Measurements from ENCODE around the gene CYTH2. TPM values are rescaled to one million over a fixed set of nuclear protein-coding genes. Genes with fewer than 3 reads are reported as not detected.
A peak's percentile ranks its signal among the peaks of the same experiment; 100 is the strongest.

CYTH2 gene
- total RNA-seq, 1 experiment from 2014 or later, result 103 TPM

DNA sequence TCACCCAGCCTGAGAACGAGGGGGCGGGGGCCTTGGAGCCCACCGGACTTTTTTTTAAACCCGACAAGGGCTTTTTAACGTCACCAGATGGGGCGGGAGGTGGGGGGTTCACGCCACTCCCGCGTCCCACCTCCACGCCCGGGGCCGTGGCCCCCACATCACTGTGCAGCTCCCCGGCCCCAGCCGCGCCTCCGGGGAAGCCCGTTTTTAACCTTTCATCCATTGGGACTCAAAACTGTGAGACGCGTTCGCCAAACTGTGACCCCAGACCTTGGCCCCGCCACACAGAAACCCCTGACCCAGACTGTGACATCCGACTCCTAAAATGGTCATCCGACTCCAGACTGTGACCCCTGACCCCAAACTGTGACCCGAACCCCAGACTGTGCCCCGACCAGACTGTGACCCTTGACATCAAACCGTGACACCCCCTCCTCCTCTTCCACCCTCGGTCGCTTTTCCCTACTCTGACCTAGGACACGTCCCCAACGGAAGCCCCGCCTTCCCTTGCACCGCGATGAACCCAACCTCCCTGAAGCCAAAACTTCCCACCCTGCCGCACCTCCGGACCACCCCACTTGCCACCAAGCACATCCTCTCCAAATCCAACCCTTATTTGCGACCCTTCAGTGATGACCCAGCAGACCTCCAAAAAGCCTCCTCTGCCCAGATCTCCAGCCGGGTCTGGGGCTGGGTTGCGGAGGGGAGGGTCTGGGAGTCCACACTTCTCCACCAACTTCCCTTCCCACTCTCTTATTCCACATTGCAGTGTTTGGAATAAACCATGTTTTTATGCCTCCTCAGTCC, 24.8 kb upstream of the CYTH2 start:
- Histone ChIP-seq H3K27ac (ENCODE audit: insufficient read length, low read depth, low read length) (no peak overlapping the region), H3K4ac (ENCODE audit: low read depth, low read length) (no peak overlapping the region), H3K23ac (ENCODE audit: insufficient read length, low read depth, low read length) (no peak overlapping the region), H2AK5ac (ENCODE audit: insufficient read length, low read length) (no peak overlapping the region), H2BK5ac (ENCODE audit: insufficient read length, low read length) (no peak overlapping the region), H3K4me2 (ENCODE audit: insufficient read depth, insufficient read length, low read length) (no peak overlapping the region), H3K18ac (ENCODE audit: insufficient read length, low read depth, low read length) (no peak overlapping the region), H2BK12ac (ENCODE audit: insufficient read length, low read depth, low read length) (no peak overlapping the region), H3K9me3 (ENCODE audit: control insufficient read depth, low read depth, low read length) (no peaks in the 10 kb centered on the region), H4K20me1 (ENCODE audit: control insufficient read depth, insufficient read depth, insufficient read length) (no peaks in the 10 kb centered on the region), H4K5ac (ENCODE audit: insufficient read length, low read depth, low read length) (no peak overlapping the region), H3K79me2 (ENCODE audit: insufficient read depth, low read length) (0 out of 2 replicates have a peak, but pooled peaks cover 2% of the 10 kb centered on the region), H3K23me2 (ENCODE audit: insufficient read length, low read depth, low read length, poor library complexity, severe bottlenecking) (peaks cover 8% of the 10 kb centered on the region), H3K14ac (ENCODE audit: insufficient read depth, low read length) (no peak overlapping the region), H3T11ph (ENCODE audit: low read length) (no peak overlapping the region), H2BK15ac (ENCODE audit: low read depth, low read length) (no peak overlapping the region), H4K8ac (replicated peaks; ENCODE audit: insufficient read length, low read depth, low read length) (no peak overlapping the region), H4K91ac (ENCODE audit: insufficient read length, low read depth, low read length) (no peak overlapping the region), H2BK120ac (ENCODE audit: low read depth, low read length, poor library complexity, severe bottlenecking) (no peak overlapping the region), H3K4me1 (ENCODE audit: insufficient read depth, low read length) (peaks cover 2% of the 10 kb centered on the region; the same call in 1 of the 2 replicates), H2AFZ (ENCODE audit: low read length) (no peak overlapping the region), H3K56ac (ENCODE audit: insufficient read length, low read depth, low read length) (no peak overlapping the region), H2BK20ac (ENCODE audit: low read depth, low read length, poor library complexity, severe bottlenecking) (no peak overlapping the region), H3K27me3 (ENCODE audit: insufficient read depth, low read length) (no peaks in the 10 kb centered on the region), H3K79me1 (ENCODE audit: insufficient read depth, low read depth, low read length, poor library complexity, severe bottlenecking) (peaks cover 3% of the 10 kb centered on the region), H3K9ac (ENCODE audit: extremely low read depth, insufficient read length, low read length) (no peak overlapping the region)
- H3K4me3 Mint-ChIP-seq, result peak overlapping the region; percentile 89 to 95
- H3K36me3 Mint-ChIP-seq (ENCODE audit: insufficient read depth in 1 of 3, low read depth in 3 of 3), result peaks cover 25 to 40% (median 26%) of the 10 kb centered on the region in 3 experiments
- peaks cover 13 to 17% of the 10 kb centered on the region in 2 experiments for H3K4me1 Mint-ChIP-seq
- TF ChIP-seq, protein P1, sequence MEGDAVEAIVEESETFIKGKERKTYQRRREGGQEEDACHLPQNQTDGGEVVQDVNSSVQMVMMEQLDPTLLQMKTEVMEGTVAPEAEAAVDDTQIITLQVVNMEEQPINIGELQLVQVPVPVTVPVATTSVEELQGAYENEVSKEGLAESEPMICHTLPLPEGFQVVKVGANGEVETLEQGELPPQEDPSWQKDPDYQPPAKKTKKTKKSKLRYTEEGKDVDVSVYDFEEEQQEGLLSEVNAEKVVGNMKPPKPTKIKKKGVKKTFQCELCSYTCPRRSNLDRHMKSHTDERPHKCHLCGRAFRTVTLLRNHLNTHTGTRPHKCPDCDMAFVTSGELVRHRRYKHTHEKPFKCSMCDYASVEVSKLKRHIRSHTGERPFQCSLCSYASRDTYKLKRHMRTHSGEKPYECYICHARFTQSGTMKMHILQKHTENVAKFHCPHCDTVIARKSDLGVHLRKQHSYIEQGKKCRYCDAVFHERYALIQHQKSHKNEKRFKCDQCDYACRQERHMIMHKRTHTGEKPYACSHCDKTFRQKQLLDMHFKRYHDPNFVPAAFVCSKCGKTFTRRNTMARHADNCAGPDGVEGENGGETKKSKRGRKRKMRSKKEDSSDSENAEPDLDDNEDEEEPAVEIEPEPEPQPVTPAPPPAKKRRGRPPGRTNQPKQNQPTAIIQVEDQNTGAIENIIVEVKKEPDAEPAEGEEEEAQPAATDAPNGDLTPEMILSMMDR (conservative IDR thresholded peaks at IDR 0.05), result no peak
- H3K27ac Mint-ChIP-seq, result peak overlapping the region; percentile 88 to 99 (median 90); a peak in 5 of 7 replicates
- no peaks in the 10 kb centered on the region; a peak in 1 of 5 replicates for H3K9me3 Mint-ChIP-seq
- no peaks in the 10 kb centered on the region for H3K27me3 Mint-ChIP-seq (ENCODE audit: low read depth)
- no CpG with 5 or more reads among the region's 38 CpGs for WGBS (ENCODE audit: extremely low coverage, insufficient read length, low lambda C conversion rate)
- DNase-seq, result peak; percentile 41
